Transverse colon (tissue), 4 donors: Measurements from ENCODE around the gene LPO. TPM values are rescaled to one million over a fixed set of nuclear protein-coding genes. Genes with fewer than 3 reads are reported as not detected.

Source experiments
- DNase-seq: peaks from one replicate; pipeline ENCODE4 v3.0.0-alpha.2; 2019
- H3K27ac ChIP-seq, 4 donors: fragments of 200-600 bp; sonication (generic); 2 replicates each; pipeline ENCODE4 v1.5.1; 2016 to 2018; ENCODE audit warnings: inconsistent platforms in 4 of 4
- H3K27me3 ChIP-seq: fragments of 200-600 bp; sonication (generic); 2 replicates; pipeline ENCODE4 v1.5.1; 2017; ENCODE audit warnings: inconsistent platforms
- H3K36me3 ChIP-seq, 4 donors: fragments of 200-600 bp; sonication (generic); 2 replicates each; pipeline ENCODE4 v1.5.1; 2017 to 2019; ENCODE audit warnings: inconsistent platforms in 4 of 4
- H3K4me1 ChIP-seq, 4 donors: fragments of 200-600 bp; sonication (generic); 2 replicates each; pipeline ENCODE4 v1.5.1; 2017 to 2020; ENCODE audit warnings: inconsistent platforms in 4 of 4
- H3K4me3 ChIP-seq, 4 donors: fragments of 200-600 bp; sonication (generic); 1 replicate in 1 of 4; 2 replicates in 3 of 4; pipeline versions ENCODE4 v1.5.1 to v1.6.1; 2017 to 2019; ENCODE audit warnings: inconsistent platforms in 4 of 4
- H3K9me3 ChIP-seq, 2 donors: fragments of 200-600 bp; sonication (generic); 2 replicates each; pipeline ENCODE4 v1.5.1; 2017 to 2019; ENCODE audit warnings: inconsistent platforms in 2 of 2
- CTCF ChIP-seq, 5 experiments: fragments of 200-600 bp in 3 of 5; fragments of 450-650 bp in 2 of 5; sonication (generic) in 3 of 5; IDR thresholded peaks; 1 replicate in 2 of 5; 2 replicates in 3 of 5; pipeline ENCODE4 v1.5.1; 2016 to 2017; ENCODE audit warnings: antibody characterized with exemption in 5 of 5, inconsistent platforms in 3 of 5, mild to moderate bottlenecking in 2 of 5, moderate library complexity in 1 of 5
- EP300 ChIP-seq: sonication (generic); formaldehyde crosslinking; IDR thresholded peaks from one replicate; pipeline ENCODE4 v1.6.1; 2017; ENCODE audit warnings: antibody characterized with exemption, low read depth
- POLR2A ChIP-seq: fragments of 450-650 bp; IDR thresholded peaks from one replicate; pipeline ENCODE4 v1.6.1; 2016; ENCODE audit warnings: antibody characterized with exemption, mild to moderate bottlenecking, moderate library complexity
- POLR2AphosphoS5 ChIP-seq, 3 donors: sonication (generic); formaldehyde crosslinking; IDR thresholded peaks; one replicate each; pipeline ENCODE4 v1.6.1; 2016; ENCODE audit warnings: antibody characterized with exemption in 3 of 3
- WGBS, 2 donors: methylation state at CpG; one replicate each; pipeline ENCODE4 v1.1.5; 2018; ENCODE audit warnings: low coverage in 1 of 2; 5-methylcytosine and 5-hydroxymethylcytosine counted together
- in situ Hi-C, 4 donors: fragments of 200-750 bp; cut with MboI; loops; one replicate each; pipeline versions ENCODE4 v1.15.0 to v1.15.1; 2017; ENCODE audit warnings: low sequenced_read_pairs in 3 of 4, low pct_ligation_motif_present in 1 of 4, low pct_unique_long_range_greater_than_20kb in 1 of 4
- intact Hi-C: fragments of 100-400 bp; cut with DNase I; formaldehyde crosslinking; loops from one replicate; pipeline ENCODE4 v1.15.1; 2023; ENCODE audit warnings: low total_unique reads
- total RNA-seq, 4 donors: library from RNA; depleted of rRNA; stranded (reverse); fragments of >200 nt; gene quantifications; one replicate each; pipeline ENCODE4 v1.1.0, GENCODE V29; 2016

LPO gene
- total RNA-seq, 4 donors from 2014 or later = not detected

- 67 to 80% methylated on average over 1 of the region's 1 CpG for WGBS, 2 donors
- in situ Hi-C loops = loop anchor here in 1 of 4 donors (25.0 kb wide), 1 partner anchor 109 kb away; the partner anchor contains the start of gene OR4D1
- no peak overlapping the region for H3K27ac ChIP-seq
- intact Hi-C loops = no loop called here
- no peak for DNase-seq
- peaks cover 9 to 11% (median 10%) of the 10 kb centered on the region in 4 donors for H3K4me1 ChIP-seq
- no peaks in the 10 kb centered on the region for H3K36me3 ChIP-seq
- no peak overlapping the region for H3K4me3 ChIP-seq
- TF ChIP-seq POLR2A = no peak
- TF ChIP-seq POLR2AphosphoS5 (IDR thresholded peaks at IDR 0.05) = no peak
- no peak for TF ChIP-seq EP300
- peaks cover 45% of the 10 kb centered on the region for H3K27me3 ChIP-seq
- no peaks in the 10 kb centered on the region for H3K9me3 ChIP-seq
Observed at GRCh38 chr17:58246781-58247180, 8.4 kb downstream of the LPO start.

DNA sequence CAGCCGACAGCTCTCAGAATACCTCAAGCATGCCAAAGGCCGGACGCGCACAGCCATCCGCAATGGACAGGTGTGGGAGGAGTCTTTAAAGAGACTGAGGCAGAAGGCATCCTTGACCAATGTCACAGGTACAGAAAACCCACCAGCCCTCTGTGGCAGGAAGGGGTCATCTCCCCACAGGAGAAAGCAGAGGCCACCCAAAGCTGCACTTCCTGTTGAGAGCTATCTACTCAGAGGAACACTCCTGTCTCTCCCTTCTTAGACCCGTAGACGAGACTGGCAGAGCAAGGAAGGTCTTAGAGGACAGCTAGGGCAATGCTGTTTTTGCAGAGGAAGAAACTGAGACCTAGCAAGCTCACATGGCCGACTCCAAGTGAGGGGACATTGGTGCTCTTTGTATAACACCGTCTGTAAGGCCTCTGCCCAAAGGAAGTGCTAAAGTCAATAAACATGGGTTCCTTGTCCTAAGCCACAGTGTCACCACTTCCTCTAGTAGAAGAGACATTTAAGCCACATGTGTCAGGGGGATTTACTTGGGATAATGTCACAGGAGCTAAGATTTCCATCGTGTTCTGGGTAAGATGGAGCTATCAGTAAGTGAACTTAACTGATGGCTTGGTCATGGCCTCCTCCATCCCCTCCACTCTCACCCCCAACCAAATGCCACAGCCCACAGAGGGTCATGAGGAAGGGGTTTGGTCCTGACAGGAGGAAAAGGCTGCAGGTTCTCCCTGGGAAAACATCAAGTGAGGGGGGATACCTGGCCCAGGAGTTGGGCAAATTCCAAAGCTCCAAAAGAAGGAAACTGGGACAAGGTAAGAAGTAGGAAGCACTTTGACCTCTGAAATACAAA lies 9.4 kb downstream of the LPO start:
- 80 to 83% methylated on average over 1 to 10 of the region's 10 CpGs for WGBS, 2 donors
- H3K9me3 ChIP-seq = no peaks in the 10 kb centered on the region
- no peaks in the 10 kb centered on the region for H3K36me3 ChIP-seq
- no peak for DNase-seq
- intact Hi-C loops = no loop called here
- H3K4me3 ChIP-seq = no peak overlapping the region
- H3K27me3 ChIP-seq = peaks cover 39% of the 10 kb centered on the region
- H3K4me1 ChIP-seq = peaks cover 9 to 11% (median 10%) of the 10 kb centered on the region in 4 donors
- H3K27ac ChIP-seq = no peak overlapping the region
- TF ChIP-seq POLR2AphosphoS5 (IDR thresholded peaks at IDR 0.05) = no peak
- TF ChIP-seq EP300 = no peak
- no peak for TF ChIP-seq CTCF (IDR thresholded peaks at IDR 0.05)
- no peak for TF ChIP-seq POLR2A
- in situ Hi-C loops = loop anchor here in 1 of 4 donors (25.0 kb wide), 1 partner anchor 110 kb away; the partner anchor contains the start of gene OR4D1

GRCh38 chr17:58248955-58249269 lies 10.5 kb downstream of the LPO start:
- intact Hi-C loops (no loop called here), in situ Hi-C loops (loop anchor here in 1 of 4 donors (25.0 kb wide), 1 partner anchor 112 kb away; the partner anchor contains the start of gene OR4D1)
- Histone ChIP-seq H3K4me3 (peak overlapping the region in 1 of 4 donors; percentile 47), H3K27me3 (peaks cover 36% of the 10 kb centered on the region), H3K27ac (no peak overlapping the region), H3K9me3 (no peaks in the 10 kb centered on the region), H3K36me3 (no peaks in the 10 kb centered on the region), H3K4me1 (peaks cover 9 to 11% (median 10%) of the 10 kb centered on the region in 4 donors)
- WGBS, 2 donors = 0 to 38% methylated on average over 1 to 10 of the region's 10 CpGs
- no peak for TF ChIP-seq POLR2A
- no peak for TF ChIP-seq CTCF (IDR thresholded peaks at IDR 0.05)
- no peak for TF ChIP-seq POLR2AphosphoS5 (IDR thresholded peaks at IDR 0.05)
- TF ChIP-seq EP300 = no peak
- no peak for DNase-seq

- TF ChIP-seq POLR2A (no peak), EP300 (no peak), CTCF (IDR thresholded peaks at IDR 0.05) (peak; percentile 75 to 96 (median 94))
- in situ Hi-C loops (loop anchor here in 1 of 4 donors (25.0 kb wide), 1 partner anchor 112 kb away; the partner anchor contains the start of gene OR4D1), intact Hi-C loops (no loop called here)
- peak overlapping the region; percentile 22 to 47 (median 34) for H3K4me3 ChIP-seq
- peaks cover 32% of the 10 kb centered on the region for H3K27me3 ChIP-seq
- H3K36me3 ChIP-seq = no peaks in the 10 kb centered on the region
- DNase-seq = peak; percentile 65
- no peaks in the 10 kb centered on the region for H3K9me3 ChIP-seq
- H3K27ac ChIP-seq = no peak overlapping the region
- peaks cover 9 to 11% (median 10%) of the 10 kb centered on the region in 4 donors for H3K4me1 ChIP-seq
- 6 to 14% methylated on average over 9 to 42 of the region's 57 CpGs for WGBS, 2 donors
Observed at GRCh38 chr17:58249270-58250133, 11.1 kb downstream of the LPO start.
